HG03103 (cell line): ENCODE results near the gene DGLUCY.
A peak's percentile ranks its signal among the peaks of the same experiment; 100 is the strongest.
"Not testable (repeated sequence)": the region's sequence is repeated elsewhere in the genome, so short reads cannot be mapped to it uniquely, and the experiment has no call there.

Experiments used
- ATAC-seq: cut with Tn5 transposase; IDR thresholded peaks from one replicate; pipeline ENCODE4 v1.9.1; 2021; ENCODE audit warnings: low read depth; ENCODE audit not compliant: unreplicated experiment

DGLUCY gene

DNA sequence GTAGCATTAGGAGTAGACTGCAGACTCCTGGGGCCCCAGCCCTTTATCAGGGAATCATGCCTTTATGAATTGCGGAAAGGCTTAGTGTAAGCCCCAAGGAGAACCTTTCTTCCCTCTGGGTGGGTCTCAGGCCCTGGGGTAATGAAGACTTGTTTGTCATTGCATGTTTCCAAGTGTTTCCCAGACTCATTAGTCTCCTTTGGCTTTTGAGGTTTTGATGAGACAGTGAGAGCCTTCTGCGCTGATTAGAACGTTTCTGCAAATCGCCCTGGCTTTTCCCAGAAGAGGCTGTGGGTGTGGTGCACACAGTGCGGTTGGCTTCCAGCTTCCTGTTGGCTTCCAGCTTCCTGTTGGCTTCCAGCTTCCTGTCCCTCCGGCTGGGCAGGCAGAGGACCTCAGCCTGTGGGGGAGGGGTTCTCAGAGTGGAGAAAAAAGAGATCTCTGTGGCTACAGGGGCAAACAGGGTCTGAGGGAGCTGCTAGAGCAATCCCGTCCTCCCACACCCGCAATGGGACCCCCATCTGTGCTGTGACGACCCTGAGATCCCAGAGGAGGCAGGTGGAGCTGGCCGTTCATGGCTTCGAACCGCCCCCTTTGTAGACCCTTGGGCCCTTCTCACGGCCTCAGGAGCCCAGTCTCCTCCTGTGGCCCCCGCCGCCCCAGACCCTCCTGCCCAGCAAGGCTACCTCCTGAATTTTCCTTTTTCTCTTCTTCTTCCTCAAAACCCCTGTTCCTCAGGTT lies 88.5 kb downstream of the DGLUCY start:
- no peak for ATAC-seq

DNA sequence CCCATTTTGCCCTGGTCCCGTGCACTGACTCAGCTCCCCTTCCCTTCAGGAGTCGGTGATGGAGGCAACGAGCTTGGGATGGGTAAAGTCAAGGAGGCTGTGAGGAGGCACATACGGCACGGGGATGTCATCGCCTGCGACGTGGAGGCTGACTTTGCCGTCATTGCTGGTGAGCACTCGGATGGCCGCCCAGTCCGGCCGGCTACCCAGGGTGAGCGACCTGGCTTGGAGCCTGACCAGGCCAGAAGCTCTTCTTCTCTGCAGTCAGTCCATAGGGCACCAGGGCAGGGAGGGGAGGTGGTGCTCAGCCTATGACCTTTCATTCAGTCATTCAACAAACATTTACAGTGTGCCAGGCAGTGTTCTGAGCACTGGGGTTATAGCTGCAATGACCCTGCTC lies 90.8 kb downstream of the DGLUCY start:
- ATAC-seq: no peak

DNA sequence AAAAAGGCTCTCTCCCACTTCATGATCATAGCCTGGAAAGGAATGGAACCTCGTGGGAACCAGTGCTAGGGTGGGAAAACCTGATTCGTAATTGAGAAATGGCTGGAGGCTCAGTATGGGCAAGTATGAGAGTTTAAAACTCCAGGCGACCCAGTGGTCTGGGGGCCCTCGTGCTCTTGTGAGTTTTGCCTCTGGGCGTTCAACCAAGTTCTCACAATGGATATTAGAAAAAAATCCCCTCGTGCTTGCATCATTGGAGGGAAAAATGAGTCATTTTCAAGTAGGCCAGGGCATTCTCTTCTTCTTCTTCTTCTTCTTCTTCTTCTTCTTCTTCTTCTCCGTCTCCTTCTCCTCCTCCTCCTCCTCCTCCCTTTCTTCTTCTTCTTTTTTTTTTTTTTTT lies 91.6 kb downstream of the DGLUCY start:
- no peak for ATAC-seq

DNA sequence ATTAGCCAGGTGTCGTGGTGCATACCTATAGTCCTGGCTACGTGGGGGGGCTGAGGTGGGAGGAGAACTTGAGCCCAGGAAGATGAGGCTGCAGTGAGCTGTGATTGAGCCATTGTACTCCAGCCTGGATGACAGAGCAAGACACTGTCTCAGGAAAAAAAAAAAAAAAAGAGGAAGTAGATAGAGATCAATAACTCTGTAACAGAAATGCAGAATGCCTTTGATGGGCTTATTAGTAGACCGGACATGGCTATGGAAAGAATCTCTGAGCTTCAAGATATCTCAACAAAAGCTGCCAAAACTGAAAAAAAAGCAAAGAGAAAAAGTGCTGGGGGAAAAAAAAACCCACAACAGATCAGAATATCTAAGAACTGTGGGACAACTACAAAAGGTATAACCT lies 93.1 kb downstream of the DGLUCY start:
- ATAC-seq: no peak

DNA sequence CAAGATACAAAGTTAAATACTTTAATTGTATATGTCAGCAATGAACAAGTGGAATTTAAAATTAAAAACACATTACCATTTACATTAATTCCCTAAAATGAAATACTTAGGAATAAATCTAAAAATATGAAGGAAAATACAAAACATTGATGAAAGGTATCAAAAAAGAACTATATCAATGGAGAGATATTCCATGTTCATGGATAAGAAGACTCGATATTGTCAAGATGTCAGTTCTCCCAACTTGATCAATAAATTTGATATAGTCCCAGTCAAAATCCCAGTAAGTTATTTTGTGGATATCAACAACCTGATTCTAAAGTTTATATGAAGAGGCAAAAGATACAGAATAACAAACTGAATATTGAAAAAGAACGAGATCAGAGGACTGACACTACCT lies 97.1 kb downstream of the DGLUCY start:
- ATAC-seq: no peak

DNA sequence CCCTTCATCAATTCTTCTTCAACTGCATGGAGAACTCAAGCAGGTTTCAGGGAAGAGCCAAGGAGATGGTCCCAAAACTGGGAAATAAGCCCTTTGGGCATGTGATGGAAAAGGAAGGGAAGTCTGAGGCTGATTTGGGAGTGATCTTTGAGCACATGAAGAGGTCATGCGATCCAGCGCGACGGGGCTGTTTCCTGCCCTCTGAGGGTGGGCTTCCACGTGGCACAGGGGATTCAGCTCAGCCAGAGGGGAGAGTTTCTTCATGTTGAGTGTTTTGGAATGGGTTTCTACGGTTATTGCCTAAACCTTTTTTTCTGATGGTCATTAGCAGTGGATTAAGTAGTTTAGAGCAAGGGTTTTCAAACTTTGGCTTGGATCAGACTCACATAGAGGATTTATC lies 100.4 kb downstream of the DGLUCY start:
- no peak for ATAC-seq

DNA sequence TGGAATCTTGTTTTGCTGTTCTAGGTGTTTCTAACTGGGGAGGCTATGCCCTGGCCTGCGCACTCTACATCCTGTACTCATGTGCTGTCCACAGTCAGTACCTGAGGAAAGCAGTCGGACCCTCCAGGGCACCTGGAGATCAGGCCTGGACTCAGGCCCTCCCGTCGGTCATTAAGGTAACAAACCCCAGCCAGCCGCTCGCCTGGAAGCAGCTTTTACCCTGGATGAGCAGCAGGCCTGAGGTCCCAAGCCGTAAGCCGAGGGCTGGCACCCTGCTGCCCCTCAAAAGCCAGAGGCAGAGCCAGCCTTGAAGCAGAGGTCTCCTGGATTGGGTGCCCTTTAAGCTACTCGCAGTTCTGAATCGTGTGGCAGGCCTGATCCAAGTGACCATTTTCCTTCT lies 101.5 kb downstream of the DGLUCY start:
- ATAC-seq: no peak

DNA sequence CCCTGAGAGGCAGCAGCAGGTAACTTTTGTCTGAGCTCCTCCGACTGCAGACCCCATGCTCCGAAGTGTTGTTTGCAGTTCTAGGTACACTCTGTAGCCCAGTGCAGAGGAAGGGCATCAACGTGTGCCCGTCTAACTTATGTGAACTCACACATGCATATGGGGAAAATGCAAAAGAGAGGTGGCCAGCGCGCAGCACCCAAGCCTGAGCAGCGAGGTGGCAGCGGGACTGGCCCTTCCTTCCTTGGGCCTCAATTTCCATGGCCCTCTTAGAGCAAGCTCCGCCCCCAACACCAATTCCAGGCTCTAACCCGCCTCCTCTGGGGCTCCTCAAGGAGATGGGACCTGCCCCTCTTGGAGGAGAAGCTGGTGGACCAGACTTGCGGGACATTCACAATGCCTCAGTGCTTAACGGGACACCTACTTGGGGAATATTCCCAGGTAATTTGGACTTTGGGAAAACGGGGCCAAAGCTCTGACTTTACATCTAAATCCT lies 102.9 kb downstream of the DGLUCY start:
- ATAC-seq: no peak

DNA sequence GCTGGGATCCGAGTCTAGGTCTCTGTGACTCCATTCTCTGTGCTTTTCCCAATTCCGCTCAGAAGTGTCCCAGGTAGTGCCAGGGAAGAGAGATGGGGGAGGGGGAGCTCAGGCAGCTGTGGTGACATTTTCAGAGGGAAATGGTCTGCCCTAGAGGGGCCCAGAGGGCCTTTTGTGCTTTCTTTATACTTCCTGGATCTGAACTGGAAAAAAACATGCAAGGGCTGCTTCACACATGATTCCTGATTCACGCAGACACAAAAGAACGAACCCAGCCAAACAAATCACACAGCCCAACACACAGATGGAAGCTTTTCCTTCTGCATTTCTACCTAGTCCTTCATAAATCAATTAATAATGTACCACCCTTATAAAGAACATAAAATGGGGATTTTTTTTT lies 104.1 kb downstream of the DGLUCY start:
- ATAC-seq: no peak

DNA sequence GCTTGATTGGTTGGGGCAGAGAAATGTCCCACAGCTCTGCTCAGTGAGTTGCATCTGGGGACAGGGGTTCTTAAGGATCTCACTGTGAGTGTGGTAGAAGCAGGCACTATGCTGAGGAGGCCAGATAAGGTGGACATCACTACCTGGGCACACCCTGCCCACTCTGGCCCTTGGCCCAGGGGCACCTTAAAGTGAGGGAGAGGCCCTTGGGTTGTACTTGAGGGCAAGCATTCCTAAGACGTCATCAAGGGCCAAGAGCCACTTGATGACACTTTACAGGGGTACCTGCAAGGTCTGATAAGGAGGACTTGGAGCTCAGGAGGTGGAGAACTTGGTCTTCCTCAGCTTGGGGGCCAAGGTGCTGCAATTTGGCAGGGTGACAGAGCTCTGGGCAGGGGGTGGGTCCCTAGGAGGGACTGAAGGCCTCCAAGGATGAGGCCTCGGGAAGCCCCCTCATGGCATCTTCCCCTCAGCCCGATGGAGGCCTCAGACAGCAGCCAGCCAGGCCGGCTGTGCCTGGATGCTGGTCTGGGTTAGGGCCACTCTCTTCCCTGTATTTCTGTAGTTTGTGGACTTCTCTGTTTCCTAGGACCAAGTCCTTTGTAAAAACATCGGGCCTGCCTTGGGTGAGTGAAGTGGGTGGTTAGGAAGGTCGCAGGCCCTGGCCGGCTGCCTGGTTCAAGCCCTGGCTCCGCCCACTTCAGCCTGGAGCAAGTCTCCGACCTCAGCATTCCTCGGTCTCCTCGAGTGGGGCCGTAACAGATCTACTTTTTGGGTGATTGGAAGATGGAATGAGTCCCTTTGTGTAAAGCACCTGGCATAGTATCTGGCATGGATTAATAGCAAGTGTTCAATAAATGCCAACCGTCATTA lies 105.9 kb downstream of the DGLUCY start:
- ATAC-seq: no peak

DNA sequence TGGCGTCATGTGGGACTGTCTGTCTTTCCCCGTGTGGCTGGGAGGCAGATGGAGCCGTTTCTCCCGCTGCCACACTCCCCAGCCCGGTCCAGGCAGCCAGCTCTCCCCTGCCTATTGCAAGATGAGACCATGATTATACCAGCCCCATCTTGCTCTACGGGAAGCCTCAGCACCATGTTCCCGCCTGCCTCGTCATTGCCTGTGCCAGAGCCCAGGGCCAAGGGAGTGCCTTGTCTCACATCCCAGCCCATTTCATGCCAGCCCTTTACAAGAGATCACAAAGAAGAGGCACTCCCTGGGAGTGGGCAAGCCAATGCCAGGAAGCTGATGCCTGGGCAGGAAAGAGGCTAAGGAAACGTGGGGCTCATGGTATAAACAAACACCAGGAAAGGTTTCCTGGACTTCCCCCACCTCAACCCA lies 106.7 kb downstream of the DGLUCY start:
- no peak for ATAC-seq

DNA sequence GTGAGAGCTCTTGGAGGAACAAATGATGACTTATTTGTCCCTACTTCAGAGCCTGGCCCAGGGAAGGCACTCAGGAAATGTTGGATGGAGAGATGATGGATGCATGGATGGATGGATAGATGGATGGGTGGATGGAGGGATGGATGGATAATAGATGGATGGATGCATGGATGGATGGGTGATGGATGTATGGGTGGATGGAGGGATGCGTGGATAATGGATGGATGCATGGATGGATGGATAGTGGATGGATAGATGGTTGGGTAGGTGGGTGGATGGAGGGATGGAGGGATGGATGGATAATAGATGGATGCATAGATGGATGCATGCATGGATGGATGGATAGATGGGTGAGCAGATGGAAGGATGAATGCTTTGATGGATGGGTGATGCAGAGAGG lies 107.4 kb downstream of the DGLUCY start:
- ATAC-seq: no peak

DNA sequence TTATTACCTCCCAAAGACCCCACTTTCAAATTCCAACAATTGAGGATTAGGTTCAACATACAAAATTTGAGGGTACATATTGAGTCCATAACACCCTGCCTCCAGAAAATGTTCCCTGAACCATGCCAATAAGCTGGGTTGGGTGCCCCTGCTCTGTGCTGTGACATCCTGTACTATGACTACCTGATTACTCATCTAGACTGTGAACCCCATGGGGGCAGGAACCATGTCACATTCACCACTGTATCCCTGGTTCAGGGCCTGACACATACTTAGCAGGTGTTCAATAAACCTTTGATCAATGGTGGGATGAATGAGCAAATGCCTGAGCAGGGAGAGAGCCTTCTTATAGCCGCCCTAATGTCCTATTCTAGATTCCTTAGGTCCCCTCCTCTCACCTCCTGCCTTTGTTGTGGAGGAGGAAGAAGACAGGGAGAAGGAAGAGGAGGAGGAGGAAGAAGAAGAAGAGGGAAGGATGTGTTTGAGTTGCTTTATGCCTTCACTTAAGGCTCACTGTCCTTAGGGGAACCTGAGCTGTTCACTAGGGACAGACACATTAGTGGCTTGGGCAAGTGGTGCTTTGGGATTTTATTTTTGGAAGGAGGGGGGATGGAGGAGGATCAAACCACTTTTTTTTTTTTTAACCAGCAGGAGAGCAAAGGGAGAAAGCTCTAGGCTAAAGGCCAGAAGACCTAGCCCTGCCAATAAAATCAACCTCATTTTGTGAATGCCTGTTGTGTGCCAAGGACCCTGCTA lies 109.3 kb downstream of the DGLUCY start:
- no peak for ATAC-seq

DNA sequence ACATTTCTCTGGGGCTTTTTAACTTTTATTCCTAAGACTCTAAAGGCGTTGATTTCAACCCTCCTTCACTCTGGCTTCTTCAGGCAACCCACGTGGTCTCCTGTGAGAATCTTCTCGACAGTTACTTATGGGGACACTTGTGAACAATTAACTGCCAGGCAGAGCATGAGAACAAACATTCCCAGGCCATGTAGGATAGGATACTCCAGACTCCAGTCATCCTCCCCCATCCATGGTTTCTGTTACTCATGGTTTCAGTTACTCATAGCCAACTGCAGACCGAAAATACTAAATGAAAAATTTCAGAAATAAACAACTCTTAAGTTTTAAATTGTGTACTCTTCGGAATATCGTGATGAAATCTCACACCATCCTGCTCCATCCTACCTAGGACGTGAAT lies 111.2 kb downstream of the DGLUCY start:
- no peak for ATAC-seq

DNA sequence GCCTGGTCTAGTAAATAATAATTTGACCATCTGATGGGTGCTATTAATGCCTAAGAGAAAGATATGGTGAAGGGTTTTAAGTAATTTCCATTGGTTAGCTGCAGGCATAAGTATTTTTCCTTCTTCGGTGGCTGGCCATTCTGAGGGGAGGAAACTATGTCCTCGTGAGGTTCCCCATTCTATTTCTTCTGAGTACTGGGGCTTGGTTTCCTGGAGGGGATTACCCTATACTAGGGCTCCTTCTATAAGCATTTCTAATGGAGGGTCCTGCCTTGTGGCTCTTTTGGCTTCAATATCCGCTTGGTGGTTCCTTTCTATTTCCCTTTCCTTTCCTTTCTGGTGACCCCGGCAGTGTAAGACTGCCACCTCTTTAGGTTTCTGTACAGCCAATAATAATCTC lies 112.5 kb downstream of the DGLUCY start:
- not testable (repeated sequence) for ATAC-seq

DNA sequence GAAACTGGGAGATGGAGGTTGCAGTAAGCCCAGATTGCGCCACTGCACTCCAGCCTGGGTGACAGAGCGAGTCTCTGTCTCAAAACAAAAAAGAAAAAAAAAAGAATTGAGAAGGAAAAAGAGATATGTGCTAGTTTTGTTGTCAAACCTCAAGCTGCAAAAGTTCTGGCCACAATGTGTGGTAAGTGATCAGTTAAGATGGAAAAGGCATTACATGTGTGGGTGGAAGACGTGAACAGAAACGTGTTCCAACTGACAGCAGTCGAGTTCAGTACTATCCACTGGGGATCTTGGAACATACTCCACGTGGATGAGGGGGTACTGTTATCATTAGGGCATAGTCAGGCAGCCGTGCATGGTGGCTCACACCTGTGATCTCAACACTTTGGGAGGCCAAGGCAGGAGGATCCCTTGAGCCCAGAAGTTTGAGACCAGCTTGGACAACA lies 113.3 kb downstream of the DGLUCY start:
- ATAC-seq: no peak

DNA sequence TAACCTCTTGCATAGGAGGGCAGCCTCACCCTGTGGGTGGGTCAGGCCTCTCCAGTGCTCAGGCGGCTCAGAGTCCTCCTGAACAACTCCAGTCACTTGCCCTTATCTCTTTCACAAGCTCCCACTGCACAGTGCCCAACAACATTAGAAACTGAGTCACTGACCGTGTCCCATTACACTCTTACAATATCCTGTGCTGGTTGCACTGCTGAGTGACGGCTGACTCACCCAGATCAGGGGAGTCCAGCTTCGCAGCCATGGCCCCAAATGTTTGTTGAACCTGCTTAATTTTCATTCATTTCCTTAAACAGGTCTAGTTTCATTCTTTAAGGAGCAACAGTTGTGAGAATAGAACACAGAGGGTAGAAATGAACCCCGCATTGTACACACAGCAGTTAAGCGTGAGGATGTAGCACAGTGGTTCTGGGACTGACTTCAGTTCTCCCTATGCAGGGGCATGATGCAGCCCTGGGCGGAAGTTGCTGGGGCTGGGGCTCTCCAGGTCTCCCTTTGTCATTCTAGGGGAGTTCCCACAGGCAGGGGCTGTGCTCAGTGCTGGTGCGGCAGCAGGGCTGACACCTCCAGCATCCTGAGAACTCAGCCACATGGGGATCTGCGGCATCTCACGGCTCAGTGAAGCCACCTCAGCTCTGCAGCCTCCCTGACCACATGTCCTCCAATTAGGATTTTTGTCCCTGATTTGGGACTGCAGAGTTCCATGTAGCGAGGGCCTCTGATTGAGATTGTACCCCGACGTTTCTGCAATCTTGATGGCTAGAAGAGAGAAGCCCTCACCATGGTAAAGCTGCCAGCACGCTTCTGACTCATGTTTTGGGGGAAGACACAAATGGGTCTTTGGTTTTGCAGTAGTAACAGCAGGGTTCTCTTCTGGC lies 114.5 kb downstream of the DGLUCY start:
- peak; percentile 74 for ATAC-seq

DNA sequence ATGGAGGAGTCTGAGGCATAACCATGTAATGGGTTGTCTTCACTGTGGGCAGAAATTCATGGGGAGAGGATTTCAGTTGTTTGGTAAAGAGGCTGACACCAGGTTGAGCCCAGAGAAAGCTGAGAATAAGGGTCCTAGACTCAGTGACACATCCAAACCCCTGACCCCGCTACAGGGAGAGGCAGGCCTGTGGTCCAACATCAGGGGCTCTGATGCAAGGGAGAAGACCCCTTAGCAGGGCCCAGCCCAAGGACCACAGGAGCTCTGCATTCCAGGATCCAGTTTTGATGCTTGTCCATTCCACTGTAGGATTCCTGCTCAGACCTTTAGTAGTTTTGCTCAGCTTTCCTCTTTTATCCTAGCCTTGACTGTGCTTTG lies 115.1 kb downstream of the DGLUCY start:
- ATAC-seq: no peak

DNA sequence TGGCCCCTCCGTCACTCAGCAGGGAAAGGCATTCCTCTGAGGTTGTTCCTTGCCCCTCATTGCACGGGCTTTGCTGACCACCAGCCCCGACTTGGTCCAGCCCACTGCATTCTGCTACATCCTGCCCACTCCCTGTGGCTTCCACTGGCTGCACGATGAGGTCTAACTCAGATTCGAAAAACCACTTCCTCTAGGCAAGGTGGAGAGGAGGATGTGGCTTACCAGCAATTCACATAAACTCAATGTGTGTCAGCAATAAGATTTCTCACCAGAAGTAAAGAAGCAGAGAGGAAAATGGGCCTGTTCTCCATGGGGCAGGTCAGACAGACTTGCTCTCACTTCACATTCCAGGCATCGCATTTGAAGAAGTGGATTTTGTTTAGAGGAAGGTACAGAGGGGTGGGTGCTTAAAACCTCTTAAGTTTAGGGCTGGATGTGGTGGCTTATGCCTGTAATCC lies 115.9 kb downstream of the DGLUCY start:
- peak; percentile 63 for ATAC-seq
